ENCODE results near the gene WDR5.

WDR5 gene

DNA sequence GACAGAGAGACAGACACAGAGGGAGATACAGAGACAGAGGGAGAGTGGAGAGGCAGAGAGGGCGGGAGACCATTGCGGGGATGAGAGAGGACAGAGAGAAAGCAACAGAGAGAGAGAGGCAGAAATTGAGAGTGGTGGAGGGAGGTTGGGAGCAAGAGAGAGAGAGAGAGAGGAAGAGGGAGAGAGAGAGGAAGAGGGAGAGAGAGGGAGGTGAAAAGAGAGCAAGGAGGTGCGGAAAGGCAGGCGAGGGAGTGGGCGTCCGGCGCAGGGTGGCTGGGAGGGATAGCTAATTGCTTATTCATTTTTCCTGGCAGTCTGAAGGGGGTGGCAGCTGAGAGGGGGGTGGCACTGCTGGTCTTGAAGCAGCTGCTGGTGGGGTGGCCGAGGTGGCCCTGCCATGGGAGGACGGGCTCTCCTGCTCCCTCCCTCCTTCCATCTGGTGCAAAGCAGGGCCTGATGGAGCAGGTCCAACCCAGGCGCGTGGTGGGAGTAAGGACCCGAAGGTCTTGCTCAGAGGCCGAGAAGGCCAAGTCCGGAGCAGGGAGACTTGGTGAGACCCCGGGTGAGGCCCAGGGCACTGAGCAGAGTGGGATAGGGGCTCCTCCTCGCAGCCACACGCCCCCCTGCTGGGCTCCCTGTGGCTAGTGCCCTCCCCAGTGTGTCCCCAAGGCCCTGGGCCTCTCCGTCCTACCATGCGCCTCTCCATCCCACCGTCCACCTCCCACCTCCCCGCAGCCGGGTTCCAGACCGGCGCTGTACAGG is 53.8 kb downstream of the WDR5 start:
- no peak for DNase-seq

DNA sequence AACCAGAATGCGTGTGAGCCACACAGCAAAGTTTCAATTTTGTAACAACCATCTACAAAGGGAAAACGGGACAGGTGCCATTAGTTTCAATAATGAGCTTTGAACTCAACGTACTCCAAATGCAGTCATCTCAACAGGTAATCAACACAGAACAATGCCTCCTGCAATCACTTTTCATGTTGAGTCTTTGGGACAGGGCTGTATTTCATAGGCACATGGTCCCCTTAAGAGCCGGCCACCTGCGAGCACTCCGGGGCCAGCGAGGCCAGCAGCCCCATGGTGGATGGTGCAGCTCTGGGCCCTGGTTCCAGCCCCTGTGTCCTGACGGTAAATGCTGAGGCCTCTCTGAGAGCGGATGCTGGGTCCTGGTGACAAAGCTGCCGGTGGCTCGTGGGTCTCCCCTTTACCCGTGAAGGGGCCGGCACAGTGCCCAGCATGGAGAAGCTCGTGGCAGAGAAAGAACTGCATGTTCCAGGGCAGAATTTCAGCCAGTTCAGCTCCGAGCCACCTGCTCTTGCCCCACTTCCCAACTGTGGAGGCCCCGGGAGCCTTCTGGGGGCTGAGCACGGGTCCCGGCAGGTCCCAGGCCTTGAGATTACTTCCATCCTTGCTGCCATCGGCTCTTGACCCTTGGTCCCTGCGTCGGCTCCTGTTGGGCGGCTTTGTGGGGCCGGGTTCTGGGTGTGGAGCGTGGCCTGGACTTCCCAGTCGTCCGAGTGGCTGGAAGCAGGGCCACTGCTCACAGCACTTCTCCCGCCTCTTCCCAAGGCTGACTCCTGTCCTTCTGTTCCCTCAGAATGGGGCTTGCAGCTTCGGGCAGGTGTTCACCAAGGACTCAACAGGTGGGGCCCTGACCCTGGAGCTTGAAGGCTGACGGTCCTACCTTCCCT is 54.6 kb downstream of the WDR5 start:
- no peak for DNase-seq

DNA sequence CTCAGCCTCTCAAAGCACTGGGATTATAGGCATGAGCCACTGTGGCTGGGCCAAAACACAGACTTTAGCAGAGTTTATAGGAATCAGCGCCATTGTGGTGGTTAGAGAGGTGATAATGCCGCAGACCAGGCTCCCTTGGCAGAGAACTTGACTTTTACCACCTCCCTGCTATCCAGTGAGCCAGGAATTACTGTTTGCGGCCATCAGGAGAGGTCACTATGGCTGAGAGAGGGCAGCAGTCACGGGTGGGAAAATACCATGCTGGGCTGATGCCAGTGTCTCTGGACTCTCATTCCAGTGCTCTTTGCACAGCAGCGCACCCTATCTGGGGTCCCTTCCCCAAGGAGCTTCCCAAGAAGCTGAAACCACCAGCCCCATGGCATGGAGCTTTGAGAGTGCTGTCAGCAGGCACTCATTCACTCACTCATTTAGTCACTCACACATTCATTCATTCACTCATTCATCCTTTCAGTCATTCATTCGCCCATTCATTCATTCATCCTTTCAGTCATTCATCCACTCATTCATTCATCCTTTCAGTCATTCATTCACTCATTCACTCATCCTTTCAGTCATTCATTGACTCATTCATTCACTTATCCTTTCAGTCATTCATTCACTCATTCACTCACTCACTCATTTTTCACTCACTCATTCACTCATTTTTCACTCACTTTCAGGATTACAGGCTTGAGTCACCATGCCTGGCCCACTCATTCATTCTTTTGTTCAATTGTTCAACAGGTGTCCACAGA is 55.8 kb downstream of the WDR5 start:
- no peak for DNase-seq

DNA sequence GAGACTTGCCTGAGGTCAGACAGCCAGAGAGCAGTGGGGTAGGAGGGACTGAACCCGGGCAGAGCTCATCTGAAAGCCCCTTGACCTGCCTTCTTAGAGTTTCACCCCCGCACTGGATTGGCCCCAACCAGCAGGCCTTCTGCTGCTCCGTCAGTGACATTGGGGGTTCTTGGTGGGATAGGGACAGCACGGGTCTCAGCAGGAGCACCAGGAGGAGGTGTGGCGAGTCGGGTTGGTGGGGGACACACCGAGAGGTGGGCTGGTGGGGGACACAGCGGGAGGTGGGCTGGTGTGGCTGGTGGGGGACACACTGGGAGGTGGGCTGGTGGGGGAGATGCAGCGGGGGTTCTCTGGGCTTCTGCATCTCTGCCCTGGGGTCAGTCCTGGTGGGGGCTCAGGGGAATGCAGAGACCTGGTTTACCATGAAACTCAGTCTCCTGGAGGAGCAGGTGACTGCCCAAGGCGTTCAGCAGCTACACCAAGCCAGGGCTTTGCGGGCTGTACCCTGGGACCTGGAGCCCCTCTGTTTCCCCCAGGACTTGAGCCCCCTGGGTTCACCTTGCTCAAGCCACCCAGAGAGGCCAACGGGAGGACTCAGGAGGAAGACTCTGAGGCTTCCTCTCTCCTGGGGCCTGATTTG is 56.5 kb downstream of the WDR5 start:
- no peak for DNase-seq

DNA sequence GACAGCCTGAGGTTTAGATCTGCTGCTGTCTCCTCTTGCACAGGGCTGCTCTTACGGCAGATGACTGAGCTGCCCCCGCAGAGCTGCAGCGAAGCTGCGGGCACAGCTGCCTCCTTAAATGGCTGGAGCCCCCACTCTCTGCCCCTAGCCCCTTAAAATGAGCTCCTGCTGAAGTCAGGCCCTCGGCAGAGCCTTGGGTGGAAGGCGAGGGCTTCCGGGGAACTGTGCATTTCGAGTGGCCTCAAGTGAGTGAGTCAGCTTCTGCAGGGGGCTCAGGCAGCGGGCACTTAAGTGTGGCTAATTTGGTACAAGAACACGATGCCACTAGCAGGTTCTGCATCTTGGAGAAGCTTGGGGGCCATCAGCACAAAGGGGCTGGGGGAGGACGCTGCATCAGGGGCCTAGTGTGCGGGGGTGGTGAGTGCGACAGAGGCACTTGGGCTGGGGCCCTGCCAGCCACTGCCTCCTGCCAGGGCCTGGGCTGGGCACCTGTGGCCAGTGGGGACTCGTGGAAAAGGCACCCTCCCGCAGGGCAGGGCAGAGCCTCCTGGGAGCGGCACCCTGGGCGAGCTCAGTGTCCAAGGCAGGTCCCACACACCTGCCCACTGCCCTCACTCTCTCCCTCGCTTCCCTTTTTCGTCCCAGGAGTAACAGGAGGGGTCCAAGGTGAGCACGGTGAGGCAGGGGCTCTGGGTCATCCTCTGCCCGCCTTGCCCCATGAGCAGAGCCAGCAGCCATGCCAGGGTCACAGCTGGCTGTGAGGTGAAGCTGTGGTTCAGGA is 57.3 kb downstream of the WDR5 start:
- no peak for DNase-seq

DNA sequence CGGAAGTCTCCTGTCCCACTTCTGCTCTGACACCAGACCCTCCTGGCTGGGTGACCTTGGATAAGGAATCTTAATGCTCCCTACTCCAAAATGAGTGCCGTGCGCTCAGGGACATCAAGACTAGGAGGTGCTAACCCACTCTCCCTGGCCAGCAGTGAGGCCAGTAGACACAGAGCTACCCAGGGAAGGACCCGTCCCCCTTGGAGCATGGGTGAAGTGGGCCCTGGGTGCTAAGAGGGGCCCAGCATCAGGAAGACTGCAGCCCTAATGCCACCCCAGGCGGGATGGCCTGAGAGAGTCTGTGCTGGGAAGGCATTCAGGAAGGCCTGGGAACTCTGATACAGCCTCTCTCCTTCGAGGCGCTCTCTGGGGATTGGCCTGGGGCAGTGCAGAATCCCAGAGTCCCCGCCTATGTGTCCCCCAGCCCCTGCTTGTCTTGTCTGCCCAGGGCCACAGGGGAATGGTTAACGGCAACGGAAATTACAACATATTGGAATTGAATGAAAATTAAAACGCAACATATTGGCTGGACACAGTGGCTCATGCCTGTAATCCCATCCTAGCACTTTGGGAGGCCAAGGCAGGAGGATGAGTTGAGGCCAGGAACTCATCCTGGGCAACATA is 58.1 kb downstream of the WDR5 start:
- no peak for DNase-seq

DNA sequence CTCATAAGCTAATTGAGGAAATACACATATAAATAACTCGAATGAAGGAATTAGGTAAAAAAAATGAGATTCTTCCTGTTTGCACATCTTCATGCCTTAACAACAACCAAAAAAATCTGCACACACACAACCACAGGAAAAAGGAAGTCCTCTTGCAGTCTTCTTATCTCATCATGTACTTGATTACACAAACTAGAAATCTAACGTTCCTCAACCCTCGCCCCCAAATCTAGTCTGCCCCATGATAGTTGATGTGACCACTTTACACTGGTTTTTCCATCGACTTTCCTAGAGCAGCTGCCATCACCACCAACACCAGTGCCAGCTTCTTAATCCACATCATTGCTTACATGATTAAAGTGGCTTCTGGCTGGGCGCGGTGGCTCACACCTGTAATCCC is 59.7 kb downstream of the WDR5 start:
- no peak for DNase-seq

DNA sequence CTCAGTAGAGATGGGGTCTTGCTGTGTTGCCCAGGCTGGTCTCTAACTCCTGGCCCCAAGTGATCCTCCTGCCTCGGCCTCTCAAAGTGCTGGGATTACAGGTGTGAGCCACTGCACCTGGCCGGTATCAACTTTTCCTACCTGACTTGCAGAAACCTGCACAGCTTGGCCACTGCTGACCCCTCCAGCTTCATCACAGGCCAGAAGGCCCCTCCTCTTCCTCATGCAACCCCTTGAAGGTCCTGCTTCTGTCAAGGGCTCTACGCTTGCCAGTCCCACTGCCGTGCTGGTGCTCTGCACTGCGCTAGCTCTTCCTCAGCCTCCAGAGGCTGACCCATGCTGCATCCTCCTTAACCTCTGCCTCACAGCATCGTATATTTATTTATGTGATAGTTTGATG is 61.0 kb downstream of the WDR5 start:
- no peak for DNase-seq

DNA sequence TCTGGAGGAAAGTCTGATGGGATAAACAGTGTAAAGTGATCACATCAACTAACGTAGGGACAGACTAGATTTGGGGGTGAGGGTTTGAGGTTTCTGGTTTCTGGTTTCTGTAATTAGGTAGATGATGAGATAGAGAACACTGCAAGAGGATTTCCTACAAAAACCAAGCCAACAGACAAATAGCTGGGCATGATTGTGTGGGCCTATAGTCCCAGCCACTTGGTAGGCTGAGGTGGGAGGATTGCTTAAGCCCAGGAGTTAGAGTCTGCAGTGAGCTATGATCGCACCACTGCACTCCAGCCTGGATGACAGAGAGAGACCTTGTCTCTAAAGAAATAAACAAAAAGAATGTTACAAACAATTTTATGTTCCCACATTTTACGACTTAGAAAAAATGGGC is 62.9 kb downstream of the WDR5 start:
- DNase-seq: no peak

DNA sequence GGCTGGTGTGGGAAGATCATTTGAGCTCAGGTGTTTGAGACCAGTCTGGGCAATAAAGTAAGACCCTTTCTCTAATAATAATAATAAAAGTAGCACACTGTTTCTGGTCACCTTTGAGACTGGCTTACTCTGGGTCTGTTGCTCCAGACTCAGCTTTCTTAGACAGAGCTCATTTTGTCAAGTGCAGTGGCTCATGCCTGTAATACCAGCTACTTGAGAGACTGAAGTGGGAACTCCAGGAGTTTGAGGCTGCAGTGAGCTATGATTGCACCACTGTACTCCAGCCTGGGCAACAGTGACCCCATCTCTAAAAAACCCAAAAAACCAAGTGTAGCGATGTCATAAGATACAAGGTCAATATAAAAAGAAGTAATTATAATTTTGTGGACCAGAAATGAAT is 64.8 kb downstream of the WDR5 start:
- DNase-seq: no peak

DNA sequence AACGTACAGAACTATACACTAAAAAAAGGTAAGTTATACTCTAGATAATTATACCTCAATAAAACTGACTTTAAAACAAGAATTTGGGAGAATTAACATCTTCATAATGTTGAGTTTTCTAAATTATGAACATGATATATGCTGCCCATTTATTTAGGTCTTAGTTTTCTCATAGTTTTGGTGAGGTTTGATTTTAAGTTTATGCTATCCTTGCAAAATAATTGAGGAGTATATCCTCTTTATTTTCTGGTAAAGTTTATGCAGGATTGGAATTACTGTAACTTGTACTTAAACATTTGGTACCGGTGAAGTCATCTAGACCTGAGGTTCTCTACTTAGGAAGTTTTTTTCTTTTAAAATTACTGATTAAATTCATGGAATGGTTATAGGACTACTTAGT is 67.3 kb downstream of the WDR5 start:
- no peak for DNase-seq

DNA sequence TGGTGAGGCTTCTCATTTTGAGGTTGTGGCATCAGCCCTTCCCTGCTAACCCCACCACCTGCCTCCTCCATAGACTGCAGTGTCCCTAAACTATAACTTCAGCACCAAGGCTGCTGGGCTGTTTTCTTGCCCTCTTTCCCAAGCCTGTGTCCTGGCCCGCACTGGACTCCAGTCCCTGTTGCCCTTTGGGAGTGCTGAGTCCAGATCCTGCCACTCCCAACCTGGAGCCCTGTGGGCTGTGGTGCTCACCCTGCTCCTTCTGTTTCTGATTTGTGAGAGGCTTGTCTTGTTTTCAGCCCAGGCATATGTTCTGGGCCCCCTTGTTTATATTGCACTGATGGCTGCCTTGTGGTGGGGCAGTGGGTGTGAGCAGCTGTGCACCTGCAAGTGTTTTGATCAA is 68.2 kb downstream of the WDR5 start:
- no peak for DNase-seq

DNA sequence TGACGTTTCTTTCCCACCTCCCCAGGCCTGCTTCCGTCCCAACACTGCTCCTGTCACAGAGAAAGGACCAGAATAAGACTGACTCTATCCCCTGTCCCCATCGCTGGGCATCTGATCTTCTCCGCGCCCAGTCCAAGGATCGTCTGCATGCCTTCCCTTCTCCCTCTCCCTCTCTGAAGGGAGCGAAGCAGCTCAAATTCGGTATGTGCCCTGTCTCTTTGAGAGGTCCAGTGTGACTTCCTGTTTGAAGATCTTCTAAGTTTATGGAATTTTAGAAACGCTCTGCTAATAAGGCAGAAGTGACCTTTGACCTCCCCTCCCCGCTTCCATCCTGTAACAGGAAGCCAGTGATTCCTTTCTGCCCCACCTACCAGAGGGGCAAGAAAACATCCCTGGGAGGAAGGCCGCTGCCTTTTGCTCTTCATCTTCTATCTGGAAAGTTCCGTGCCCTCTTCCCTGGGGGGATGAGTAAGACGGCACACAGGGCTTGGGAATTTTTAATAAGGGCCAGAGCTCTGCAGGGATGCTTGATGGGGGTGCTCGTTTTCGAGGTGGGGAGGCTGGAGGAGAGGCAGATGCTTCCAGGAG is 69.2 kb downstream of the WDR5 start:
- DNase-seq: no peak

DNA sequence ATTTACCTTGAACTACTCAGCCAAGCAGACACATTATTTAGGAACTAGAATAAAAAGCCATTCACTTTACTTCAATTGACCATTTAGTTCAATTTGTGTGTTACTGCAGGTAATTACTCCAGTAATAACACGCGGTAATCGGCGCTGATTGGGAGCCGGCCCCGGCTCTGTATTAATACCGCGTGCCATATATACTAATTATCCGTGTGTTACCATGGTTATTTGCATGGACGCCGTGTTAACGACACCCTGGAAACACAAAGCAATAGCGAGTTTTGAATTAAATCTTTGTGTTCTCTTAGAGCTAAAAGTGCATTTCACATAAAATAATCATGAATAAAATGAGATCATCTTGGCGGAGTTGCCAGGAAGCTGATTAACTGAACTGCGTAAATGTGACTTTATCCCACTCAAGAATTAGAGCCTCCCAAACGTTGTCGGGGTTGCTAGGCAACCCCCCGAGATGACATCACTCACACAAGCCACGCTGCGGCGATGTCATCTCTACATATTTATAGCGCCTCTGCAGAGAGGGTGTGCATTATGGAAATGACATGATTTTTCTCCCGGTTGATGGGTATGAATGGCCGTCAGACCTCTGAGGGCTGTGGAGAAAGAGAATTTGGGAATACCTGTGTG is 69.9 kb downstream of the WDR5 start:
- peak; percentile 71 for DNase-seq

DNA sequence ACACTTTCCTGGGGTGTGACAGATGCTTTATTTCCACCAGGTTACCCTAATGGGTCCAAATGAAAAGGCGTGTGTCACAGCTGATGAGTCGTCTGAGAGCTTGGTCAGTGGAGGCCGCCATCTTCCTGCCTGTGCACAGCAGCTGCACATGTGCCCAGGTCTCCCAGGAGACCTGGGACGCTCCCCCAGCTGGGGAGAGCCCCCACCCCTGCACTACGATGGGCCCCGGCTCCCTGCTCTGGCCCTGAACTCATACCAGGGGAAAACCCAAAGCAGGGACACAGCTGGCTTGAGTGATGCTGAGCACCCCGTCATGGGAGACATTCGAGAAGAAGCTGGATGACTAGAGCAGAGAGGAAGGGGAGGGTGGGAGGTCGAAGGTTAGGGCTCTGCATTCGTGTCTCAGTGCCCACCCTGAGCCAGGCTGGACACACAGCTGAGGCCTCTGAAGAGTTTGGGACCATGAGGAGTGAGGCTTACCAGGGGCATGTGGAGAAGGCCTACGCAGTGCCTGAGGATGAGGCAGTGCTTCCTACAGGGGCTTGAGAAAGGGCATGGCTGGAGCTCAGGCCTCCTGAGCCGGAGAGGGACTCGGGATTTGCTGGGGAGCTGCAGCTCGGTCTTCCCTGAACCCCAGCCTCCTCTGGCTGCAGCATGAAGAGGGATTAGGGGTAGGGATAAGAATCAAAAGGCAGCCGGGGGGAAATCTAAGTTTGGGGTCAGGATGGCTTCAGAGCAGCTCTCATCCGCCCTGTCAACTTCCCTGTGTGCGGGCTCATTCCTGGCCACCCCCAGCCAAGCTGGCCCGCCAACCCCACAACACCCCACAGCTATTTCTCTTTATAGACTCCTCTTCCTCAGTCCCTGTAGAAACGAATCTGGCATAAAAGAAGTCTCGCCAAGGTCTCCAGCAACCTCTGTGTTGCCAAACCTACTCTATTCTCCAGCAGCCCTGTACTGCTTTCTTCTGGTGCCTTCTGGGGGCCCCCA is 70.7 kb downstream of the WDR5 start:
- DNase-seq: no peak

DNA sequence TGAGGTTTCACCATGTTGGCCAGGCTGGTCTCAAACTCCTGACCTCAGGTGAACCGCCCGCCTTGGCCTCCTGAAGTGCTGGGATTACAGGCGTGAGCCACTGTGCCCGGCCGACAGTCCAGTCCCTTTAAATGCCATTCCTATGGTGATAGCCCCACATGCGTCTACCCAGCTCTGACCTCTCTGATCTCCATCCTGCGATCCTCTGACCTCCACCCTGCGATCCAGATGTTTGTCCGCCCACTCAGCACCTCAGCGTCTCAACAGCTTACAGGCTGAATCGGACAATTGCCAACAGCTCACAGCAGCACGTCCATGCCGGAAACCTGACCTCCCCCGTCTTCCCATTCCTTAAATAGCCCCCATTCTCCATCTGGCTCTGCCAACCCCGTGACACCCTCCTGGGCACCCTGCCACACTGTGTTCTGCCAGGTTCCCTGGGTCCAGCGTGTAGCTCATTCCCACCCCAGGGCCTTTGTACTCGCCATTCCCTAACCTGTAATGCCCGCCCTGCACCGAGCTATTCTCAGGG is 72.5 kb downstream of the WDR5 start:
- no peak for DNase-seq

DNA sequence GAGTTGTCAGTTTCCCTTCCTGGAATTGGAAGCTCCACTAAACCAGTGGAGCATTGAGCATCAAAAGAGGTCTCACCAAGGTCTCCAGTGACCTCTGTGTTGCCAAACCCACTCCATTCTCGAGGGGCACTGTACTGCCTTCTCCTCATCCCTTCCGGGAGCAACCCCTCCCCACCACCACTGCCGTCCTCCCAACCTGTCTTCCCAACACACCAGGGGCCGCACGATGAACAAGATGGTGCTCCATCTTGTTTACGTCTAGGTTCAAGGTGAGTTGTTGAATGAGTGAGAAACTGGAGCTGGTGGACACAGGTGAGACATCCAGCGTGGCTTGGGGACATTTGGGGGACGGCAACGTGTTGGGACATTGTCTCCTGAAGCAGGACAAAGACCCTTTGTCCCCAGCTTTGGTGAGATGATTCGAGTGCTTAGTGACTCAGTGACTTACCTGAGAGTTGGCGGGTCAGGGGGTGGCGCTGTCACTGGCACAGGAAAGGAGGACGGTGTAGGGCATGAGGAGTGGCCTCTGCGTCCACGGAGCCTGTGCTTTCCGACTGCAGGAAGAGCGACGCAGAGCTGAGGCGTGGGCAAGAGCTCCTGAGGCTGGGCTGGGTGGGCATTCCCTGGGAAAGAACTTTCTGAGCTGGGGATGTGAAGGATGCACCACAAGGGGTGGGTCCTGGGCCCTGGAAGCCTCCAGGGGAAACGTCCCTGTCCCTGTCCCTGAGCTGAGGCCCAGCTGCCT is 73.3 kb downstream of the WDR5 start:
- no peak for DNase-seq

Data from NCI-H2029 (cell line).